HepG2 (cell line): ENCODE data around the gene CNOT10. TPM values are rescaled to one million over a fixed set of nuclear protein-coding genes. Genes with fewer than 3 reads are reported as not detected.
A peak's percentile ranks its signal among the peaks of the same experiment; 100 is the strongest.

Experiments used
- AGO1 ChIP-seq: fragments of 200-400 bp; formaldehyde crosslinking; IDR thresholded peaks from 2 replicates; pipeline ENCODE4 v1.6.1; 2017; ENCODE audit warnings: mild to moderate bottlenecking, low read depth, low read length, moderate library complexity; ENCODE audit not compliant: poor library complexity, severe bottlenecking
- CBFB ChIP-seq: sonication (generic); formaldehyde crosslinking; IDR thresholded peaks from 2 replicates; pipeline ENCODE4 v1.4.0; 2020; ENCODE audit warnings: missing genetic modification reagents
- CHD4 ChIP-seq: fragments of 200-600 bp; sonication (generic); IDR thresholded peaks from 2 replicates; pipeline ENCODE4 v1.7.0; 2017; ENCODE audit warnings: mild to moderate bottlenecking, low read length, borderline replicate concordance
- PHF5A ChIP-seq: IDR thresholded peaks from one replicate; pipeline ENCODE4 v1.6.1; 2018; ENCODE audit warnings: low read depth, missing genetic modification reagents; ENCODE audit not compliant: unreplicated experiment
- SNAPC4 ChIP-seq: sonication (generic); formaldehyde crosslinking; IDR thresholded peaks from 2 replicates; pipeline ENCODE4 v1.4.0; 2020; ENCODE audit warnings: mild to moderate bottlenecking, missing genetic modification reagents
- TFAP4 ChIP-seq: sonication (generic); IDR thresholded peaks from 2 replicates; pipeline ENCODE4 v1.6.1; 2016; ENCODE audit warnings: low read depth, borderline replicate concordance
- TOE1 ChIP-seq: sonication (generic); formaldehyde crosslinking; IDR thresholded peaks from 2 replicates; pipeline ENCODE4 v1.4.0; 2020; ENCODE audit warnings: mild to moderate bottlenecking, missing genetic modification reagents
- UBTF ChIP-seq: sonication (generic); formaldehyde crosslinking; IDR thresholded peaks from 2 replicates; pipeline ENCODE4 v1.4.0; 2020; ENCODE audit warnings: mild to moderate bottlenecking, missing genetic modification reagents
- ZNF225 ChIP-seq: sonication (generic); formaldehyde crosslinking; IDR thresholded peaks from 2 replicates; pipeline ENCODE4 v1.4.0; 2020; ENCODE audit warnings: mild to moderate bottlenecking, missing genetic modification reagents
- ZNF232 ChIP-seq: sonication (generic); formaldehyde crosslinking; IDR thresholded peaks from 2 replicates; pipeline ENCODE4 v1.4.0; 2020; ENCODE audit warnings: missing genetic modification reagents, borderline replicate concordance
- ZNF646 ChIP-seq: sonication (generic); formaldehyde crosslinking; IDR thresholded peaks from 2 replicates; pipeline ENCODE4 v1.9.0; 2021; ENCODE audit warnings: mild to moderate bottlenecking, missing genetic modification reagents
- polyA plus RNA-seq, 8 experiments: library from polyadenylated mRNA; depleted of rRNA in 3 of 8; stranded (reverse) in 7 of 8; unstranded in 1 of 8; fragments of >200 nt; fragmentation: Illumina TruSeq in 4 of 8; extraction: Trizol in 4 of 8; gene quantifications; 2 replicates each; pipeline versions ENCODE4 v1.2.1 to v1.2.3, GENCODE V29; 2011 to 2016; ENCODE audit warnings: low read depth in 4 of 8, missing spikeins in 1 of 8, mixed read lengths in 1 of 8; ENCODE audit not compliant: insufficient read depth in 1 of 8
- total RNA-seq, 5 experiments: library from RNA; depleted of rRNA; stranded (reverse); fragments of >200 nt; fragmentation: Illumina TruSeq; extraction: Trizol; gene quantifications; 2 replicates each; pipeline ENCODE4 v1.2.3, GENCODE V29; 2016; ENCODE audit warnings: low read depth in 1 of 5

Gene CNOT10
- total and polyA plus RNA-seq, 2 of the 13 experiments (the other 11 are each of a cell fraction or from before 2014, with no cell fraction given), result 21.2 to 34.1 TPM

GRCh38 chr3:32684800-32685542, at the start of gene CNOT10 (continued):
- TF ChIP-seq SNAPC4 (no peak; the same call in 1 of the 2 replicates), CBFB (CRISPR knock-in tag) (no peak; the same call in none of the 2 replicates), ZNF646 (CRISPR knock-in tag) (no peak), AGO1 (peak; percentile 58), TFAP4 (peak; percentile 41; the same call in 1 of the 2 replicates), ZNF232 (CRISPR knock-in tag) (peak; percentile 77; the same call in 1 of the 2 replicates), PHF5A (CRISPR knock-in tag) (peak; percentile 78), CHD4 (no peak), UBTF (CRISPR knock-in tag) (peak; percentile 92), TOE1 (CRISPR knock-in tag) (no peak), ZNF225 (CRISPR knock-in tag) (peak; percentile 93)
